HG02678 (cell line): Measurements from ENCODE around the gene PARL.
A peak's percentile ranks its signal among the peaks of the same experiment; 100 is the strongest.
"Not testable (repeated sequence)": the region's sequence is repeated elsewhere in the genome, so short reads cannot be mapped to it uniquely, and the experiment has no call there.

Source experiments
- ATAC-seq: cut with Tn5 transposase; IDR thresholded peaks from one replicate; pipeline ENCODE4 v1.9.1; 2021; ENCODE audit warnings: mild to moderate bottlenecking, moderate library complexity; ENCODE audit not compliant: unreplicated experiment

PARL gene

DNA sequence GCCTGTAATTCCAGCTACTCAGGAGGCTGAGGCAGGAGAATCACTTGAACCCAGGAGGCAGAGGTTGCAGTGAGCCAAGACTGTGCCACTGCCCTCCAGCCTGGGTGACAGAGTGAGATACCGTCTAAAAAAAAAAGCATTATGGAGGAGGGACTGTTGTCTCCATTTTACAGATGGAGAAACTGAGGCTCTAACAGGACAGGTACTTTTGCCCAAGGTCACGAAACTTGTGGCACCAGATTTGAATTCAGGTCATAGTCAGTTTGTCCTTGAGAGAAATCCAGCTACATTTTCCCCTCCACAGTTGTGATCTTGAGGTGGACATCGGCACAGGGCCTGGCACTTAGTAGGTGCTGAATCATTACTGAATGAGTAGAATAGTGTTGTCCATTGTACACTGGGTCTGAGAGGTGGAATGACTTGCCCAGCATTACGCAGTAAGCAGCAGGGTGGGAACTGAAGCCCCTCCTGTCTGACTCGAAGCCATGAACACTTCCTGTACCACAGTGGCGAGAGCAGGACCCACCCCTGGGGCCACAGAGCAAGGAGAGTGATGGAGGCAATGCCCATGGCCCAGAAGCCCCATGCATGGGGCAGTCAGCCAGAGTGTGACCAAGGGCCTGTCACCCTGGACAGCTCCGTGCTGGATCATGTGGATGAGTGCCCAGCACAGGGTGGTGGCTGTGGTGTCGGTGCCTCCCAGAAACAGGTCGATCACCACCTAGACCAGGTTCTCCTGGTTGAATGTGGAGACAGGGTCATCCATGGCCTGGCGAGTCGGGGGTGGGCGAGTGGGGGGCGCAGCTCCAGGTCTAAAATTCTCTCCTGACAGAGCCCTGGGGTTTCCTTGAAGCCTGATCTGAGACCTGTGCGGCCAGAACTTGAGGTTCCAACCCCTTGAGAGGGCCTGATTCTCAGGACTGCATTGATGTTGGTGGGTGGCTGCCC is 20.4 kb upstream of the PARL start:
- ATAC-seq, result no peak

DNA sequence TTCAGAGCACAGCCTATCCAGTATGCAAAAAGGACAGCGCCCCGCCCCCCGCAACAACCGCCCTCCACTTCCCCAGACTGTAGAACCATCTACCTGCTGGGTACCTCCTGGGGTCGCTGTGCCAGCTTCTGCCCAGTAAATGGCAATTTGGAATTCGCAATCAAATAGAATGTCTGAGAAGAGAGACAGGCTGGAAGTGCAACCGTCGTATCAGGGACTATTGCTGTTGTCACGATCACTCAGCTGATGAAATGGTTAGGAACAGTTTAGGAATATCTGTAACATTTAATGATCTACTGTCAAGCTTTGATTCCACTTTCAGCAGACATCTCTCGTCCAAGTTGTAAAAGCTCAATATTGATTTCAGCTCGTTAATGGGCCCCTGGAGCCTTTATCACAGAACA is 13.3 kb upstream of the PARL start:
- no peak for ATAC-seq

DNA sequence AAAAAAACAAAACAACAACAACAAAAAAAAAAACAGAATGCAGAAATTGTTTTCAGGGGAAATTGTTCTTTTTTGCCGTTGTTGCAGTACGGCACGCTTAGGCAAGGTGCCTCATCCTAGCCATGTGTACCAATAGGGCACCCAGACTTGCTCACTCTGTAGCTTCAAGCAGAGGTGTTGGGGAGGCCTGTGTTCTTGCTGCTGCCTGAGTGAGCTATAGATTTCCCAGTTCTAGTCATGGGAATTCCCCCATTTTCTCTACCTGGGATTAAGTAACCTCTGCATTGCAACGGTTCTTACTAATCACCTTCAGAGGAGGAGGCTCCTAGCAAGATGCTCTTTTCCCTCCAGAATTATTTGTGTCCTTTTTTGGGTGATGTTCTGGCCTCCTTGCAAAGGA is 12.9 kb upstream of the PARL start:
- ATAC-seq, result no peak

DNA sequence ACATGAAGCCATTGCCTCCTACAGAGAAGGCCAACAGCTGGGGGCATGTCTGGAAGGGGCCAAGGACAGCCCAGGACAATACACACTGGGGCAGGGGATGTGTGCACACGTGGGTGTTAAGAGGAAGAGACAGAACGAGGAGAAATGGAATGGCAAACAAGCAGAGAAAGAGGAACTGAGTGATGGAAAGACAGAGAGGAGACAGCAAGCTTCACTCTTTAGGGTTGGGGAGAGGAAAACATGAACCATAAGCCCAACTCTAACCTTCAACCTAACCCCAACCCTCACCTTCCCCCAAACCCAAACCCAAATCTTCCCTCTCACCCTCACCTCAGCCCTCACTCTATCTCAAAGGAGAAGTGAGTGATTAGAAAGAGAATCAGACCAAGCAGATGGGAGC is 11.9 kb upstream of the PARL start:
- ATAC-seq, result no peak

DNA sequence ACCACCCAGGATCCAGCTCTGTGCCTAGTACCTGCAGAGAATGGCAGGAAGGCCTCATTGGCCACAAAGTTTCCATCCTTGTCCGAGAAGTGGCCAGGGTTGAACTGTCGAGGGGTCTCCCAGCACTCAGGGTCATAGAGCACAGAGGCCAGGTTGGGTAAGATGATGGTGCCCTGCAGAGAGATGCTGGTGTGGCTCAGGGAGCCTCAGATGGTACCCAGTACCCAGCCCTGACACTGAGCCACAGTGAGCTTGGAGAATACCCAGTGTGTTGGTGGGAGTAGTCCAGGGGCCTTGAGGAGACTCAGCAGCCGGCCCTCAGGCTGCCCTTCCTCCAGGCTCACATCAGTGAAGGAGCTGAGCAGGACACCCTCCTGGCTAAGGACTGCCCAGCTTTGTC is 11.5 kb upstream of the PARL start:
- no peak for ATAC-seq

DNA sequence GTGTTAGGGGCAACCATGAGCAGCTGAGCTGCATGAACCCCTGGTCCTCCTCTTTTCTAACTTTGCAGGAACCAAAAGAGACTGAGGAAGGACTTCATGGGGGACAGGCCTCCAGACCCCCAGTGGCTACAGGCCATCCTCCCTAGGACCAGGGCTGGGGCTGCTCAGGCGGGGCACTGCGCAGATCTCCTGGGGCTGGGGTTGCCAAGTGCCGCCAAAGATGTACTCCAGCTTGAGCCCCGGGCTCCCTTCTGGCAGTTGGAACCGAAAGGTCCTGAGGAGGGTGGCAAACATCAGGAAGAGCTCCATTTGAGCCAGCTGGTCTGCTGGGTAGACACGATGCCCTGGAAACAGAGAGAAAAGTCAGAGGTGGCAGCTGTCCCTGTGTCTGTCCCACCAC is 11.1 kb upstream of the PARL start:
- ATAC-seq, result no peak

DNA sequence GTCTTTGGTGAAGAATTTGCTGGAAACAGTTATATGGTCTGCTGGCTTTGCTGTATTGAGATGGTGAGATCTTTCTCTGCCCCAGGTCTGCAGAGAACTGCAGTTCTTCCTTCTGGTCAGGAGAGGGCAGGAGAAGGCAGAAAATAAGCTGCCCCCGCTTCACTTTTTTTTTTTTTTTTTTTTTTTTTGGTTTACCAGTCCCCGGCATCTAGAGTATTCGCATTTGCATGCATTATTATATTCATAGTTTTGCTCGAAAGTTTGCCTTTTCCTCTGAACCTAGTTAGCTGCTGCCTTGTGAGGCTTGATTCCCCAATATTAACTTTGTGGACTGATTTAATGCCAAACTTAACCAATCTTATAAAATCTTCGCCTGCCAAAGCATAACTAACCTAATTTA is 10.6 kb upstream of the PARL start:
- ATAC-seq, result peak; percentile 44

DNA sequence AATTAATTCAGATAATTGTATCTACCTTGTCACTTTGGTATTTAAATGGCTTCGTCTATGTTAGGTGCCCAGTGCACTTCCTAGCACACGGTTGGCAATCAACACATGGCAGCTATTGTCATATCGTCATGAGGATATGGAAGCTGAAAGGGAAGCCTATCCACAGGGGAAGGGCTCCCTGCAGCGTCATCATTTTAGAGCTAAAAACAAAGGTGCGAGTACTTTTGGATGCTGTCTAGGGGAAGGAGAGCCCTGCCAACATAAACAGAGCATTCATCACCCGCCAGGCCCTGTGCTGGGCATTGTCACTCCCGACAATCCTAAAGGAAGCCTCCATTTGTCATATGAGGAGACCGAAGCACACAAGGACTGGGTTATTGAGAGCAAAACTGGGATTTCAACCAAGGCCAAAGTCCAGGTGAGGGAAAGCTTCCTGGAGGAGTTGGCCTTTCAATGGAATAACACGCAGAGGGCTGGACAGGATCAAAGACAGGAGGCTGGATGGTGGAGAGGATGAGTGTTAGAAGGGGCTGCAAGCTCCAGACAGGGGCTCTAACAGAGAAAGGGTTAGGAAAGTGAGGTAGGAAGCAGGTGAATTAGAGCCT is 8.0 kb upstream of the PARL start:
- no peak for ATAC-seq

DNA sequence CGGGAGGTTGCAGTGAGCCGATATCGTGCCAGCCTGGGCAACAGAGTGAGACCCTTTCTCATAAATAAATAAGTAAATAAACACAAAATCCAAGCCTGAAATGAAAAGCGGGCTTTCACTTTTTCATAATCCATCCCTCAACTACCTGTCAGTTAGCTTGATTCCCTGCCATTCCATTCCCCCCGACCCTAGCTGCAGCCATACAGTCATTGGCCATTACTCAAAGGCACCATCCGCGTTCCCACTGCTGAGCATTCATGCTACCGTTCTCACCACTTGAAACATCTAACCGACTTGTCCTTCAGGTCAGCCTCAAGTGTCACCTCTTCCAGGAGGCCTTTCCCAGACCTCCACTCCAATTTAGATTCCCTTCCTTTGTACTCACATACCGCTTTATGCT is 1.1 kb upstream of the PARL start:
- ATAC-seq, result no peak

DNA sequence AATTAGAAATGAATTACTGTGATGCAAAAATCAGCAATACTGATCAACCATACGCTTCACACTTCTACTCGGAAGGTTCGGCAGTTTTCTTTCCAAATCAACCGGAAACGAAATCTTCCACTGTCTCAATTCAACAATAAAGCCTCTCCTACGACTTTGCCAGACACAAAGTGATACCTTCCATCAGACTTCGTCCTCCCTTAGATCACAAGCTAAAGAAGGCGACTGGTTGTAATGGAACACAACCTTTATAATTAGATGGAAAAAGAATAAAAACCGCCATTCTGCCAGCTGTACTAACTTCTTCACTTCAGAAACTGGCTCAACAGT is 618 bp downstream of the PARL start:
- no peak for ATAC-seq

DNA sequence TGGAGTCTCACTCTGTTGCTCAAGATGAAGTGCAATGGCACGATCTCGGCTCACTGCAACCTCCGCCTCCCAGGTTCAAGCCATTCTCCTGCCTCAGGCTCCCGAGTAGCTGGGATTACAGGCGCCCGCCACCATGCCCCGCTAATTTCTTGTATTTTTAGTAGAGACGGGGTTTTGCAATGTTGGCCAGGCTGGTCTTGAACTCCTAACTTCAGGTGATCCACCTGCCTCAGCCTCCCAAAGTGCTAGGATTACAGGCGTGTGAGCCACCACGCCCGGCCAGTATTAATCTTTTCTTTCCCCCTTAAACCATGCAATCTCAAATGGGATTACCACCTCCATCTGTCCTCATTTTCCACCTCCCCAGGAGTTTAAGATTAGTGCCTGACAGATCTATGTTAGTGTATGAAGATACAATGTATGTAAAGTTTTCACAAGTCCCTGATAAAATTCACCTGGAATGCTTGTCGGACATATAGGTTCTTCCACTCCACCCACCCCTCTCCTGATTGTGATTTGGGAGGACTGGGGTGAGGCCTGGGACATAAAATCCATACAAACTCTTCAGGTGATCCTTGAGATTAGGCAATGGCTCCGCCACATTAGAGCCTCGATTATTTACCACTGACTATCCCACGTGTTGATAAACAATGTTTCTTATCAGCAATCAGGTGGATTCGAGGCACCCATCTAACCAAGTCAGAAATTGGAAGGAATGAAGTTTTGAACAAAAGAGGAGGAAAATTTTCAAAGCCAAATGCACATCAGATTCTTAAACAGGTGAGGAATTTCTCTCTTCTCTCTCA is 1.2 kb downstream of the PARL start:
- no peak for ATAC-seq

DNA sequence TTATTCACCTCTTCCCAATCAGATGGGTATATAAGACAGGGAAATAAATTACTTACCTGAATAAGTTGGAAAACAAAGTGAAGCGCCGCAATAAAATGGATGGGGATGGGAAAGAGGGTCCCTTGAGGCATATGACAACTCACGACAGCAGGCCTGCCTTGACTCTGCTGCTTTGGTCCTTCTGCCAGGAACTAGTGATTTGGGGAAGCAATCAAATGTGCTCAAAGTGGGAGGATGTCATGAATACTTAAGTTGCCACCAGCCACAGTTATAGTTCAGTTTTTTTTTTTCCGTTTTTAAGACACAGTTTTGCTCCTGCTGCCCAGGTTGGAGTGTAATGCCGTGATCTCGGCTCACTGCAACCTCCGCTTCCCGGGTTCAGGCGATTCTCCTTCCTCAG is 4.6 kb downstream of the PARL start:
- ATAC-seq, result no peak

DNA sequence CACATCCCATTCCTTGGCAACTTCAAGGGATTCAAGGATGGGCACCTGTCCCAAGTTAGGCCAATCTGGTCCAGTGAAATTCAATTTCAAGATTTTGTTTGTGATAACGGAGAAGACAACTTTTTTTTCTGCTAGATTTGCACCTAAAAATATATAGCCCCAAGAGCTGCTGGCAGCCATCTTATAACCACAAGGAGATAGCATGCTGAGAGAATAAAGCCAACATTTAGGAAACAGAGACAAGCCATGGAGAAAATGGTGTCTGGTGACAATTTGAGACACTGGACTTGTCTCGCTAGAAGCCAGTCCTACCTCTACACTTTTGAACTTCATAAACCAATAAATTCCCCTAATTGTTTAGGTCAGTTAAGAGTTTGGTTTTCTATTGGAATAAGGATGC is 5.4 kb downstream of the PARL start:
- ATAC-seq, result no peak

DNA sequence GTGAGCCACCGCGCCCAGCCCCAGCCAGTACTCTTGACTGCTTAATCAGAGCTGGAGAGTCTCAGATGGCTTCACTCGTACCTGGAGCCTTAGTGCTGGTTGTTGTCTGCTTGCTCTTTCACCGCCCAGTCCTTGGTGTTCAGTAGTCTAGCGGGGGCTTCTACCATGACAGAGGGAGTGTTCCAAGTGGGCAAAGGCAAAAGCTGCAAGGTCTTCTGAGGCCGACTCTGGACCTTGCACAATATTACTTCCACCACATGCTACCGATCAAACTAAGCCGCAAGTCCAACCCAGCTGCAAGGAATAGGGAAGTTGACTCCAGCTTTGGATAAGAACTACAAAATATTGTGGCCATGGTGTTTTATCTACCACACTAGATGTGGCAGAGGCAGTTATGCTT is 6.6 kb downstream of the PARL start:
- no peak for ATAC-seq

DNA sequence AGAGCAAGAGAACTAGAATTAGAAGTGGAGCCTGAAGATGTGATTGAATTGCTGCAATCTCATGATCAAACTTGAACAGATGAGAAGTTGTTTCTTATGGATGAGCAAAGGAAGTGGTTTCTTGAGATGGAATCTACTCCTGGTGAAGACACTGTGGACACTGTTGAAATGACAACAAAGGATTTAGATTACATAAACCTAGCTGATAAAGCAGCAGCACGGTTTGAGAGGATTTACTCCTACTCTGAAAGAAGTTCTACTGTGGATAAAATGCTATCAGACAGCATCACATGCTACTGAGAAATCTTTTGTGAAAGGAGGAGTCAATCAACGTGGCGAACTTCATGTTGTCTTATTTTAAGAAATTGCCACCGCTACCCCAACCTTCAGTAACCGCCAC is 7.5 kb downstream of the PARL start:
- ATAC-seq, result not testable (repeated sequence)

DNA sequence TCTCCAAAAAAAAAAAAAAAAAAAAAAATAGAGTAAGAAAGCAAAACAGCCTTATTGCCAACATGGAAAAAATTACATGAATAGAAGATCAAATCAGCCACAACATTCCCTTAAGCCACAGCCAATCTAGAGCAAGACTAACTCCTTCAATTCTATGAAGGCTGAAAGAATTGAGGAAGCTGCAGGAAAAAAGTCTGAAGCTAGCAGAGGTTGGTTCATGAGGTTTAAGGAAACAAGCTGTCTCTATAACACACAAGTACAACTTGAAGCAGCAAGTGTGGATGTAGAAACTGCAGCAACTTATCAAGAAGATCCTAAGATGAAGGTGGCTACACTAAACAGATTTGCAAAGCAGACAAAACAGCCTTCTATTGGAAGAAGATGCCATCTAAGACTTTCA is 9.3 kb downstream of the PARL start:
- ATAC-seq, result no peak

DNA sequence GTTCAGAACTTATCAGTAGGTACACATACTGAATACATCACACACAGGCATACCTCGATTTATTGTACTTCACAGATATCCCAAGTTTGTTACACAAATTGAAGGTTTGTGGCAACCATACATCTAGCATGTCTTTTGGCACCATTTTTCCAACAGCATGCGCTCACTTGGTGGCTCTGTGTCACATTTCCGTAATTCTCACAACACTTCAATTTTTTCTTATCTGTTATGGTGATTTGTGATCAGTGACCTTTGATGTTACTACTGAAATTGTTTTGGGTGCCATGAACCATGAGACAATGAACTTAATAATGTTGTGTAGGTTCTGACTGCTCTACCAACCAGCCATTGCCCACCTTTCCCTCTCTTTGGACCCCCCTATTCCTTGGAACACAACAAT is 10.8 kb downstream of the PARL start:
- ATAC-seq, result no peak

DNA sequence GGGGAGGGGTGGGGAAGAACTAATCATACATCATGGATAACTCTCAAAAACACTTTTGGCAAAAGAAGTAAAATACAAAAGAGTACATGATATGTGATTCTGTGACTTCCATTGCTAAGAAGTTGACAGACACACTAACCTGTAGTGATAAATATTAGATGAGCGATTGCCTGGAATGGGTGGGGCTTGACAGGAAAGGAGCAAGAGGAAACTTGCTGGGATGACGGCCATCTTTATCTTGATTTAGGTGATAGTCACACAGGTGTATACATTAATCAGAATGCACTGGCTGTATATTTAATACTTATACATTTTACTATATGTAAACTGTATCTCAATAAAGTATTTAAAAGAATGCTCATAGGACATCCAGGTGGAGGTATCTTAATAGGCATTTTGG is 13.1 kb downstream of the PARL start:
- no peak for ATAC-seq

DNA sequence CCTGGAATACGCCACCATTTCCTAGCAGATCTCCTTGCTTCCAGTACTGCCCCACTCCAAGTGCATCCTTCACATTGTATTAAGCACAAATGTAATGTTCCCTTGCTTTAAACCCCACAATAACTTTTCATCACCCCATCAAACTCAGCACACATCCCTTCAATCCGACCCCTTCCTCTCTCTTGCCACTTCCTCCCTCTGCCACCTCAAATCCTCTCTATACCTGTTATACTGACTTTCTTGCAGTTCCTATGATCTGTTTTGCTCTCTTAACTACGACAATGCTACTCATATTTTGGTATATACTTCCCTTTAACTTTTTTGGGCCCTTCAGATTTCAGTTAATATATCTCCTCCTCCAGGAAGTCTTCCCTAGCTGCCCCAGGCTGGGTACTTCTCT is 14.1 kb downstream of the PARL start:
- ATAC-seq, result no peak

DNA sequence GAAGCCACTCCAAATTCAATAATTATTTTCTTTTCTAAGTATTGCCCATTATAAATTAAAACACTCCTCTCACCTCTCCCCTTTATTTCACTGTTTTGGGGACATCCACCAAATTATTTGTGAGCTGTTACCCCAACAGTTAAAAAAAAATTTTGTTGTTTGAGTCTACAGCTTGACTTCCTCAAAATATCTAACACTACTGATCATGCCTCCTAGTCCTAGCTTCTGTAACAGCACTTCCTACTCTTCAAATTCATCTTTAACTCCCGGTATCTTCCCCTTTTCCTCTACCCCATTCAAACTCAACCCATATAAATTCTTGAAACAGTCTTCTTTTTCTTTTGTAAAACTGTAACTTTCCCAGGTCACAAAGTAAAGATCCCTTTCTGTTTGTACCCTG is 15.9 kb downstream of the PARL start:
- ATAC-seq, result no peak

DNA sequence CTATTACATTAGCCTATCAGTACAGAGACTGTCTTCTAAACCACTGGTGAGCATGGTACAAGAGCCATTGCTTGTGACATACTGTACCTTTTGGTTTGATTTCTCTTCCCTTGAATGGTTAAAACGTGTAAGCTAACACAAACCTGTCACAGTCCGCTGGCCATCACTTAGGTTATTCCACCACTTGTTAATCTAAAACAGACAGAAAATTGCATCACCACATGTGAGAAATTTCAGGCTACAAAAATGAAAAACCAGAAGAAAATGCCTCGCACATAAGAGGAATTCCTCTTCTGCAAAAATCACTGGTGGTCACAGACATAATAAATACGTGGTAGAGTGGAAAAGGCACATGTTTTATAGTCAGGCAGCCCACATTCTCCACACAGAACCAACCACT is 22.1 kb downstream of the PARL start:
- peak; percentile 44 for ATAC-seq

DNA sequence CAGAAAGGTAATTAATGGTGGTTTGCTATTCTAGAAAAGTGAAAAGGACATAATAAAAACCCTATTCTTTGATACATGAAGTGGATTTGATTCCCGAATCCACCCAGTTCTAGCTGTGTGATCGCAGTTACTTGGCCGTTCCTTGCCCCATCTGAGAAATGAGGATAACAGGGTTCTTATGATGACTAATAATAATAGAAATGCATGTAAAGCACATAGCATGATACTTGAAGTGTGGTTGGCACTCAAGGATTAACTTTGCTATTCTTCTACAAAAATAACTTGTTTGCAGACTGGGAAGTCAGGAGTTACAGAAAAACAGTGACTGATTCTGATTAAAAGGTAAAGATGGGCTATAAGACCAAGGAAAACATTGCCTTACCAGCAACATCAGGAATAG is 26.8 kb downstream of the PARL start:
- ATAC-seq, result no peak
